GM21737 (cell line): Measurements from ENCODE around the gene KRTAP5-1.
"Not testable (repeated sequence)": the region's sequence is repeated elsewhere in the genome, so short reads cannot be mapped to it uniquely, and the experiment has no call there.

Source experiments
- ATAC-seq: cut with Tn5 transposase; IDR thresholded peaks from one replicate; pipeline ENCODE4 v1.9.1; 2021; ENCODE audit warnings: mild to moderate bottlenecking, moderate library complexity; ENCODE audit not compliant: unreplicated experiment

The KRTAP5-1 gene

DNA sequence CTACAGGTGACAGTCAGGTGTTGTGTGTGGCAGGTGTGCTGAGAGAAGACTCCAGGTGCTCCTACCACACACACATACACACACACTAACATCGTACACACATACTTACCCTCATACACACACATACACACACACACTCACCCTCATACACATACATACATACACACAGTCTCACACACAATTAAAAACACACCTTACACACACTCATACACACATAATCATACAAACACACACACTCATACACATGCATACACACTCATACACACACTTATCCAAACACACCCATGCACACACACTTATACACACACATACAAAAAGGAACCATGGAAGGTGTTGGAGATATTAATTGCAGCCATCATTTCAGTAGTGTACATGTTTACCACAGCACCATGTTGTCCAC is 18.5 kb upstream of the KRTAP5-1 start:
- ATAC-seq, result no peak

DNA sequence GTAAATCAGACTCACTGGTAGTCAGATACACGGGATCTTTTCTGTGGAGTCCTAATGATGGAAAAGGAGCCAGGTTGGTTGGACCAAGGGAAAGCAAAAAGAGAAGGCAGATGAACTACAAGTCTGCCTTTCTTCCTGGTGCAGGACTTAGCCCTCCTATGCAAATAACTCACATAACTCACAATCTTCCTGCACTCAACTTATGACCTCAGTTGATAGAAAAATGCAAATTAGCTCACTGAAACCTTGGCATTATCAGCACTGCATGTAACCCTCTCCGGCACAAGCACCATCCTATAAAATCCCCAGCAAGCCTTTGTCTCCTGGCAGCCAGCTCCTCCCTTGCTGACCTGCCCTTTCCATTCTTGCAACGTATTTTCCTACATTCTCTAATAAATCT is 16.6 kb upstream of the KRTAP5-1 start:
- not testable (repeated sequence) for ATAC-seq

- ATAC-seq, result no peak
These were observed 15.5 kb upstream of the KRTAP5-1 start for GRCh38 chr11:1600626-1601025.

GRCh38 chr11:1598816-1599215 is 13.7 kb upstream of the KRTAP5-1 start:
- no peak for ATAC-seq

- ATAC-seq, result not testable (repeated sequence)
These were observed 13.3 kb upstream of the KRTAP5-1 start for GRCh38 chr11:1598406-1598805.

GRCh38 chr11:1597994-1598380 is 12.9 kb upstream of the KRTAP5-1 start, which contains the start of gene KRTAP5-2:
Gene KRTAP5-2, minus strand, starts transcription at chr11:1598294. Its CDS starts 44 bp downstream, at chr11:1598250.
- ATAC-seq, result no peak

DNA sequence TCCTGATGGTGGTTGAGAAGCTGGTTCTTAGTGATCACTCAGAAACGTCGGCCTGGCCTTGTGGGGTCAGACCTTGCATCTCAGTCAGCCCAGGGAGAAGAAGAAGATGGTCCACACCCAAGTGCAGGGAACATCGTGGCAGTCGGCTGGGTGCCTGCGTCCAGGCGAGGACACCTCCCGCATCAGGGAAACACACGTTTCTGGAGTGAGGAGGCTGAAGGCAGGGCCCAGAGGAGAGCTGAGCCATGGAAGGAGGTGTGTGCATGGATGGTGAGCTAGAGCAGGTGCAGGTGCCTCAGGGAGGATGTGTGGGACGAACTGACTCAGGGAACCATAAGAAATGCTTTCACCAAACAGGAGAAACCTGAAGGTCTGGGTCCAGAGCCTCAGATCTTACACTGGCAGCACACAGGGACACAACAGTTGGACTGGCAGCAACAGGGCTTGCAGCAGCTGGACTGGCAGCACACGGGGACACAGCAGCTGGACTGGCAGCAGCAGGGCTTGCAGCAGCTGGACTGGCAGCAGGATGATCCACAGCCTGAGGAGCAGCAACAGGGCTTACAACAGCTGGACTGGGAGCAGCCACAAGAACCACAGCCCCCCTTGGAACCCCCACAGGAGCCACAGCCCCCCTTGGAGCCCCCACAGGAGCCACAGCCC is 12.4 kb upstream of the KRTAP5-1 start:
- ATAC-seq, result no peak

DNA sequence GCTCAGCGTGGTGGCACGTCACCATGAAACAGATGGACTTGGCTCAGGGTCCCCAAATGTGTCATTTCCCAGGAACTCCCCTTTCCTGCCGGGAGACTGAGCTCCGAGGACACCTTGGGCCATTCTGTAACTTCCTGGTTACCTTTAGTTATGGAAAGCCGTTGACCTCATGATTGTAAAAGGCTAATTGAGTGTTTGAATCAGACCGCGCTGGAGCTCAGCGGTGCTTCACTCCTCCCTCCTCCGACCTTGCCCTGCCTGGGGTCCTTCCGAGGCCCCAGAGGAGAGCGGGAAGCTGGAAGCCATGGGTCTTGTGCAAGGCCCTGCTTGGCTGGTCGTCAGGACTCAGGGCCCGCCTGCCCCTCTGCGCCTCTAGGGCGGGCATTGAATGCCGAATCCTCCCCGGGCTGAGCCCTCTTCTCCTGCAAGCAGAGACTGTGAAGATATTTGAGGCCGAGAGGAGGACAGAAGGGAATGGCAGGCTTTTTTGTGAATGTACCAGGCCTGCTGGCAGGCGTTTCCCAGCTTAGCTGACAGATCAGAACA is 11.6 kb upstream of the KRTAP5-1 start:
- not testable (repeated sequence) for ATAC-seq

GRCh38 chr11:1595994-1596575 is 11.0 kb upstream of the KRTAP5-1 start:
- ATAC-seq, result not testable (repeated sequence)

DNA sequence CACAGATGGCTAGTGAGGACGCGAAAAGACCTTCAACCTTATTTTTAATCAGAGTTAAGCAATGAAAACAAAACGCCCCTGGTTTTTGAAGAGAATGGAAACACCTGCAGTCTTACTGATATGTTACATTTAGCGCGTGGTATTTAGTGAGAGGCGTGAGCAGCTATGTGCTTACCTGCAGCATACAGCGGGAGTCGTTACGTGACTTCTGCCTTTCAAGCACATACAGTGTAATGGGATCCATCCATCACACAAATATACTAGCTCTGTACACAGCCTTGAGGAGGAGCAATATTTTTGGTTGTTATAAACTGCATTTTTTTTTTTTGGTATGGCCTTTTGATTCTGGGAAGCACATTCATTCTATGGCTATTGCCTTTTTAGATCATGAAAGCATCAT is 7.5 kb upstream of the KRTAP5-1 start:
- ATAC-seq, result no peak

DNA sequence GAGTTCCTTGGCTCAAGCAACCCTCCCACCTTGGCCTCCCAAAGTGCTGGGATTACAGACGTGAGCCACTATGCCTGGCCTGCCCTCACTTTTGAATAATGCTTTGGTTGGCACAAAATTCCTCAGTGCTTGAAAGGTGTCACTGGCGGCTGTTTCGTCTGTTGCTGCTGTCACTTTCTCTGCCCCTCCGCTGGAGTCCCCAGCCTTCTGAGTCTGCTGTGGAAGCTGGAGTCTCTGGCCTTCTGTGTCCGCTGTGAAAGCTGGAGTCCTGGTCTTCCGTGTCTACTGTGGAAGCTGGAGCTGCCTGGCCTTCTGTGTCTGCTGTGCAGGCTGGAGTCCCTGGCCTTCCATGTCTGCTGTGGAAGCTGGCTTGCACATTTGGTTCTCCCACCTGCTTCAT is 4.9 kb upstream of the KRTAP5-1 start:
- ATAC-seq, result no peak

DNA sequence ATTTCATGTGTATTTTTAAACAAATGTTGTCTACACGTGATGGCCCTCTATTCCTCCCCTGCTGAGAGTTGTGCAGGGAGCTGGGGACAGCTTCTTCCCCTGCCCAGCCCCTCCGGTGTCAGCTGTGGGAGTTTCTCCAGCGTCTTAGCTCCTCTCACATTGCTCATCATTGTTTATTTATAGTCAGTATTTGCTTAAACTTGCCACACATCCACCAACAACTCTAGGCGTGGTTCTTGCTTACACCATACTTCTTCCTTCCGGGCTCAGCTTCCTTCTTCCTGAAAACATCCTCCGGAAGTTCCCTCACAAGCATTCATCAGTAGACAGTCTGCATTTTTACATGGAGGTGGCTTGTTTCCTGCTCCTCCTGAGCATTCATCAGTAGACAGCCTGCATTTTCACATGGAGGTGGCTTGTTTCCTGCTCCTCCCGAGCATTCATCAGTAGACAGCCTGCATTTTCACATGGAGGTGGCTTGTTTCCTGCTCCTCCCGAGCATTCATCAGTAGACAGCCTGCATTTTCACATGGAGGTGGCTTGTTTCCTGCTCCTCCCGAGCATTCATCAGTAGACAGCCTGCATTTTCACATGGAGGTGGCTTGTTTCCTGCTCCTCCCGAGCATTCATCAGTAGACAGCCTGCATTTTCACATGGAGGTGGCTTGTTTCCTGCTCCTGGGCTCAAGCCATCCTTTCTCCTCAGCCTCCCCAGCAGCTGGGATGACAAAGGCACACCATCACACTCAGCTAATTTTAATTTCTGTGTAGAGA is 4.3 kb upstream of the KRTAP5-1 start:
- ATAC-seq, result not testable (repeated sequence)

GRCh38 chr11:1586699-1587098 is 1.6 kb upstream of the KRTAP5-1 start:
- no peak for ATAC-seq

- ATAC-seq, result not testable (repeated sequence)
These were observed 2.2 kb downstream of the KRTAP5-1 start for GRCh38 chr11:1582909-1583308.

DNA sequence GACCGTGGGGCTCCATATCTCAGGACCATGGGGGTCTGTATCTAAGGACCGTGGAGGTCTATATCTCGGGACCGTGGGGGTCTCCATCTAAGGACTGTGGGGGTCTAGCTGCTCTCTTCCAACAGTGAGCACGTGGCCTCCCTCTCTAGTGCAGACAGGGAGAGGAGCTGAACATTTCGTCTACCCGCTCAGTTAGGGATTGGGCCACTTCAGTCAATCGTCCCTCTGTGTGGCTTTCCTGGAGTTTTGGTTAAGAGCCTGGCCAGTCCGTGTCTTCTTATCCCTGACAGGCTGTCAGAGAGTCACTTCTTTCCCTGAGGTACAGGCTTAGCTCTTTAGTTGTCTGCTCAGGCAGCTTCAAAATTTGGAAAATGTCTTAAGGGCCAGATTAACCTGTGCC is 3.1 kb downstream of the KRTAP5-1 start:
- no peak for ATAC-seq

DNA sequence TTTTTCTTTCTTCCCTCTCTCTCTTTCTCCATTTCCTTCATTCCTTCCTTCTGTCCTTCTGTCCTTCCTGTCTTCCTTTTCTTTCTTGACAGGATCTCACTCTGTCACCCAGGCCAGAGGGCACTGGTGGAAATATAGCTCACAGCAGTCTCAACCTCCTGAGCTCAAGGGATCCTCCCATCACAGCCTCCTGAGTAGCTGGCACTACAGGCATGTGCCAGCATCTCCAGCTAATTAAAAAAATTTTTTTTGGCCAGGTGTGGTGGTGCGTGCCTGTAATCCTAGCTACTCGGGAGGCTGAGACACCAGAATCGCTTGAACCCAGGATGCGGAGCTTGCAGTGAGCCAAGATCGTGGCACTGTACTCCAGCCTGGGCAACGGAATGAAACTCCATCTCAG is 8.3 kb downstream of the KRTAP5-1 start:
- ATAC-seq, result no peak

GRCh38 chr11:1575756-1576155 is 9.3 kb downstream of the KRTAP5-1 start:
- ATAC-seq, result not testable (repeated sequence)

GRCh38 chr11:1574933-1575242 is 10.2 kb downstream of the KRTAP5-1 start:
- no peak for ATAC-seq

- ATAC-seq, result no peak
These were observed 10.7 kb downstream of the KRTAP5-1 start for GRCh38 chr11:1574238-1574932.

DNA sequence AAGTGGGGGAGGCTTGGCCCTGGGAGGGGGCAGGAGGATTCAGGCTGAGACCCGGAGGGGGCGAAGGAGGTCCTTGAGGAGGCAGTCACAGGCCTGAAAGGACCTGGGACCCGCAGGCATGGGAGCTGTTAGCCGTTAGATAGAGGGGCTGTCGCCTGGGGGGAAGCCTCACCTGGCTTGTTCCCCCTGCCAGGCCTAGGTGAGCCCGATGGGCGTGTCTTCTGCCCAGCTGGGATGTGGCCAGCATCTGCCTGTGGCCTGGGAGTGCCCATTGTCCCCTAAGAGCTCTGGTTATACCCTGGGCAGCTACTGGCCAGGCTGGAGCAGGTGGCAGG is 11.2 kb downstream of the KRTAP5-1 start:
- no peak for ATAC-seq
